ENCODE data around the gene SGTA.

- TF ChIP-seq CTCF (IDR thresholded peaks at IDR 0.05) (no peak), POLR2A (IDR thresholded peaks at IDR 0.05) (no peak)
Observed at GRCh38 chr19:2790194-2790556, 7.1 kb upstream of the SGTA start.

All from thyroid gland (tissue), 4 donors.